Measurements from ENCODE around the gene INHBC. TPM values are rescaled to one million over a fixed set of nuclear protein-coding genes. Genes with fewer than 3 reads are reported as not detected.

Gene INHBC
- total RNA-seq, 1 experiment from 2014 or later = not detected

- ChIA-PET POLR2A (no interaction called here), CTCF (no interaction called here)
- Histone ChIP-seq H3K9me3 (ENCODE audit: control insufficient read depth, insufficient read depth, low read depth, low read length) (no peaks in the 10 kb centered on the region), H3K27ac (ENCODE audit: low read length) (no peak overlapping the region), H3K4me1 (ENCODE audit: control insufficient read depth, insufficient read depth, low read length) (no peaks in the 10 kb centered on the region), H3K36me3 (ENCODE audit: control insufficient read depth, insufficient read depth, low read length) (no peaks in the 10 kb centered on the region), H3K4me3 (ENCODE audit: low read depth in 2 of 2, low read length in 2 of 2) (no peak overlapping the region), H3K27me3 (ENCODE audit: control insufficient read depth, insufficient read depth, low read length) (no peaks in the 10 kb centered on the region)
- in situ Hi-C loops (cut with HindIII; ENCODE audit: low pct_unique_long_range_greater_than_20kb, low sequenced_read_pairs) (no loop called here), intact Hi-C loops (cut with micrococcal nuclease; ENCODE audit: unreplicated experiment) (no loop called here)
- BruUV-seq (replicated peaks) = no TSS peak
- ATAC-seq (no peak), DNase-seq (ENCODE audit: low read depth, low spot score) (no peak)
- TF ChIP-seq SIN3A (IDR thresholded peaks at IDR 0.05; ENCODE audit: borderline replicate concordance, insufficient read depth, low read depth, low read length) = no peak
- no peak for TF ChIP-seq POLR2AphosphoS5 (IDR thresholded peaks at IDR 0.05; ENCODE audit: low read depth, low read length)
- no peak for TF ChIP-seq CTCF (IDR thresholded peaks at IDR 0.05)
- no peak for TF ChIP-seq TCF7L2 (IDR thresholded peaks at IDR 0.05; ENCODE audit: low read depth, low read length)
- no peak for TF ChIP-seq REST (IDR thresholded peaks at IDR 0.05; ENCODE audit: insufficient read depth in 1 of 2, low read depth in 2 of 2, low read length in 1 of 2)
Observed at GRCh38 chr12:57446292-57446960, 11.8 kb downstream of the INHBC start.

GRCh38 chr12:57448669-57449068 is 14.1 kb downstream of the INHBC start:
- H3K27ac ChIP-seq (ENCODE audit: low read length) = no peak overlapping the region
- intact Hi-C loops (cut with micrococcal nuclease; ENCODE audit: unreplicated experiment) (no loop called here), in situ Hi-C loops (cut with HindIII; ENCODE audit: low pct_unique_long_range_greater_than_20kb, low sequenced_read_pairs) (no loop called here)
- no peak for DNase-seq (ENCODE audit: low read depth, low spot score)
- no peaks in the 10 kb centered on the region for H3K27me3 ChIP-seq (ENCODE audit: control insufficient read depth, insufficient read depth, low read length)
- H3K4me1 ChIP-seq (ENCODE audit: control insufficient read depth, insufficient read depth, low read length) = no peaks in the 10 kb centered on the region
- ChIA-PET CTCF (interaction anchor here (0.6 kb wide), 1 partner anchor 56 kb away, joined by 5 read pairs; no protein-coding TSS in a partner anchor), POLR2A (no interaction called here)
- no TSS peak for BruUV-seq (replicated peaks)
- H3K9me3 ChIP-seq (ENCODE audit: control insufficient read depth, insufficient read depth, low read depth, low read length) = no peaks in the 10 kb centered on the region
- TF ChIP-seq POLR2AphosphoS5 (IDR thresholded peaks at IDR 0.05; ENCODE audit: low read depth, low read length) (no peak), CTCF (IDR thresholded peaks at IDR 0.05) (no peak), REST (IDR thresholded peaks at IDR 0.05; ENCODE audit: insufficient read depth in 1 of 2, low read depth in 2 of 2, low read length in 1 of 2) (no peak), TCF7L2 (IDR thresholded peaks at IDR 0.05; ENCODE audit: low read depth, low read length) (no peak)
- ATAC-seq = no peak
- H3K36me3 ChIP-seq (ENCODE audit: control insufficient read depth, insufficient read depth, low read length) = no peaks in the 10 kb centered on the region
- H3K4me3 ChIP-seq (ENCODE audit: low read depth in 2 of 2, low read length in 2 of 2) = no peak overlapping the region
